ENCODE data around the gene KRT81.
A peak's percentile ranks its signal among the peaks of the same experiment; 100 is the strongest.
"Not testable (repeated sequence)": the region's sequence is repeated elsewhere in the genome, so short reads cannot be mapped to it uniquely, and the experiment has no call there.

The KRT81 gene

DNA sequence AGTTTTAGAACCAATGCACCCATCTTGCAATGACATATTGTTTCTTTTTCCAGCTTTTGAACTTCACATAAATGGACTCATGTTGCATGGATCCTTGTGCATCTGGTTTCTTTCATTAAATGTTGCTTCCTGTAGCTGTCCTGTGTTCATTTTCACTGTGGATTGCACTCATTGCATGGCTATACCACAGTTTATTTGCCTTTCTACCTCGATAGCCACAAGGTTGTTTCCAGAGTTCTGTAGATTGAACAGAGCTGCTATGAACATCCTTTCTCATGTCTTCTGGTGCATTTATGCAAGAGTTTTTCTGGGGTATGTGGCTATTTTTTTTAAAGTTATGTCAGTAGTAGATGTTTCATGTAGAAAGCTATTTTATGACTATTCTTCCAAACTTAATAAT is 3.5 kb upstream of the KRT81 start:
- DNase-seq = no peak

DNA sequence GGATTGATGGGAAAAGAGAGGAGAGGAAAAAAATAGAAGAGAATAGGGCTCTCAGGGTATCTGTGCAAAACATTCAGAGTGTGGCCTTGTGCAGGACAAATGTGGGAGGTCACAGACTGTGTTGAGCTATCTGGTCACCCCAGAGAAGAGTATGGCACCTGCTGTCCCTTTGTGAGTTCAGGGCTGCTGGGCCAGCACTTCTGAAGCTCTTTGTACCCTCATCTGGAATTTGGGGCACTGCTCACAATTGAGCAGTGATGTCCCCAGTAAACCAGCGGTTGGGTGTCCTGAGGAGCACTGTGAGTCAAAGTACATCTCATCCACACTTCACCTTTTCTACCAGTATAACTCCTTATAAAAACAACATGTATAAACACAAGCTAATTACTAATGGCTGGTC is 2.6 kb upstream of the KRT81 start:
- DNase-seq = no peak

DNA sequence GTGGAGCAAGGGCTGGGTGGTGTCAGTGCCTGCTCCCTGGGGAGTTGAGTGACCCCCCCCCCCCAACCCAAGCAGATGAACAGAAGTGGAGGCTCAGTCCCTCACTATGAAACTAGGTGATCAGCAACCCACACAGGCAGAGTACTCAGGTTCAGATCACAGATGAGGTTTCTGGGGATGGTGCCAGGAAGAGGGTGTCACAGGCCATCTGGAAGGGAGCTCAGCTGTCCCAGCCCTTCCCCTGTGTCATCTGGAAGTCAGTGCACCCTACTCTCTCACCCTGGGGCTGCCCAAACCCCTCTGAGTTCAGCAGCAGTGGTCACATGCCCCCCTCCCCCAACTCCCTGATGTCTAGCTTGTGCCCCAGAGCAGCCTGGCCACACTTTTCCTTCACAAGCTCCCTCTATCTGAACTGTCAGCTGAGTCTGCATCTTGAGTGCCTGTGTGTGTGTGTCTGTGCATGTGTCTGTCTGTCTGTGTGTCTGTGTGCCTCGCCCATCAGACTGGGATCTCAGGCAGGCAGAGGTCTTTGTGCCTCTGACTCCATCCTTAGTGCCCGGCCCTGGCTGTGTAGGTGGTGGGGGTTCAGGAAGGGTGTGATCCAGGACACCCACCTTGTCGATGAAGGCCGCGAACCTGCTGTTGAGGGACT is 725 bp downstream of the KRT81 start:
- not testable (repeated sequence) for DNase-seq

DNA sequence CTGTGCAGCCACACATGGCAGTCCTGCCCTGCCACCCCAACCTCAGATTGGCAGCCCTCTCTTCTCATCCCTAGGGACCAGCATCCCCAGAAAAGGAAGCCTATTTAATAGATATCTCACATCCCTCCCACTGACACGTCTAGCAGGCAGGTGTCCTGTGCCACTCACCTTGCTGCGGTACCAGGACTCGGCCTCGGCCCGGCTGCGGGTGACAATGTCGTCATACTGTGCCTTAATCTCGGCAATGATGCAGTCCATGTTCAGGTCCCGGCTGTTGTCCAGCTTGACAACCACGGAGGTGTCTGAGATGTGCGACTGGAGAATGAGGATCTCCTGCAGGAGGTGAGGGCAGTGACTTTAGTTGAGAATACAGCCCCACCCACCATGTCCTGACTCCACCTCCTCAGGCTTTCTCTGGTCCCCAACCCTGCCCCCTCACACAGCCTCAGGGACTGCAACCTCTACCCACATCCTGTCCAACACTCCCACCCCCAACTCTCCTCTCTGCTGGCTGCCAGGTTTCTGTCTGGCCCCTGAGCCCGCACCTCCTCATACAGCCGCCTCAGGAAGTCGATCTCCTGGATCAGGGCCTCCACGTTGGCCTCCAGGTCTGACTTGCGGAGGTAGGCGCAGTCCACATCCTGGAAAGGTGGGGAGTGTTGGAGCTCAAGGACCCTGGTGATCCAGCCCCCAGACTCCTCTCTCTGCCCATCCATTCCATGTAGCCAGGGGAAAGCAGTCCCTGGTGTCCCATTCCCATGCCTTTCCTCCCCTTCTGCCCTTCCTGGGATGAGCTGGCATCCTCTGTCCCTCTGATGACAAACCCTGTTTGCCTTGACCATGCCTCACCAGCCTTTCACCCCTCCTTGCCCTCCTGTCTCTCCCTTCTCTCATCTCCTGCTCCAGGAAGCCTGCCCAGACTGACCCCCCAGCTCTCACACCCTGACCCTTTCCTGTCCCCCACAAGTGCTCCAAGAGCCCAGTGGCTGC is 3.2 kb downstream of the KRT81 start:
- DNase-seq = not testable (repeated sequence)

DNA sequence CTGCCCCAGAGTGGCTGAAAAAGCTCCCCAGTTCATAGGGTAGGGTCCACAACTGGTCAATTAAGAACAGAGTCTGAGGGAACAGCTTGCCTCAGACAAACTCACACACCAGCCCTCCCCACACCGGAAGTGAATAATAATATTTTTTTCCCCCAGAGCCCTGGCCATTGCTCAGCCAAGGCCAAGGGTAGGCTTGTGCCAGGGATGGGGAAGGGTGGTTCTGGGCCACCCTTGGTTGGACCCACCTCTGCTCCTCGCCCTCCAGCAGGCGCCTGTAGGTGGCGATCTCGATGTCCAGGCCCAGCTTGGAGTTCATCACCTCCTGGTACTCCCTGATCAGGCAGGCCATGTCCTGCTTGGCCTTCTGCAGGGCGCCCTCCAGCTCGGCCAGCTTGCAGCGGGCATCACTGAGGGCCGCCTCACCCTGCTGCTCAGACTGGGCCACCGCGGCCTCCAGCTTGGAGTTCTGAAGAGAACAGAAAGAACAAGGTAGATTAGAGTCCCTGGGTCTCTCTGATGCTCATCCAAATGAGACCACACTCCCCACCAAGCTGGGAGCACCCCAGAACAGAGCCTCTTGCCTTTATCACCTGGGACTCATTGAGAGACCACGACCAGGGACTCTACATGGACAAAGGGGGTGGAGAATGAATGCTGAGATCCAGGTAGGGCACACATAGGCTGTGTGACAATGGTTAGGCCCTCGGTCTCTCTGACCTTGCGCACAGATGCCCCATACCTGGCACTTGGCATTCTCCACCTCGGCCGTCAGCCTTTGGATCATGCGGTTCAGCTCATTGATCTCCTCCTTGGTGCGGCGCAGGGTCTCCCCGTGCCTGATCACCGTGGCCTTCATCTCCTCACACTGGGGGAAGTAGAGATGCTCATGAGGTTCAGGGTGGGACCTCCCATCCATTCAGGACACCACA is 4.2 kb downstream of the KRT81 start:
- DNase-seq = not testable (repeated sequence)

DNA sequence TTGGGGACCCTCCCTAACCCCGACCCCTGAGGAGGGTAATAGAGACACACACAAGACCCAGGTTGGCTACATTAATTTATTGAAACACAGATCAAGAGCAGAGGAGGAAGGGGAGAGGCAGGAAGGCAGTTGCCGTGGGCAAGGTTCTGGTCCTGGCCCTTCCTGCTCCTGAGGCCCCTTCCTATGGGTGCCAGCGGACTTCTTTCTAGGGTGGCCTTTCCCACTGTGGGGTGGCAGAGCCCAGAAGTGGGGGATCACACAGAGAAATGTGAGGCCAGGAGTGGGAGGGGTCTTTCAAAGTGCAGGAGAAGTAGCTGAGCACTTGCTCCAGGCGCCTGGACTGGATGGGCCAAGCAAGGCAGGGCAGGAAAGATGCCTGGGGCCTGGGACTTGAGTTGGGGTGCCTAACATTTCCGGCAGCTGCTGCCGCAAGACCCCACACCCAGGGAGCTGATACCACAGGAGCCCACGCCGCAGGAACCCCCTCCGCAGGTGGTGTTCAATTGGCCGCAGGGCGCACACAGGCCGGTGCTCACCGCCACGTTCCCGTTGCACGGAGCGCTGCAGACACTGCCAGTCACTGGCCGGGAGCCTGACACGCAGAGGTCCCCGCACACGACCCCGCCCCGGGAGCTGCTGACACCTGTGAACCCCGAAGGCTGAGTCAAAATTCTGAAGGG is 5.3 kb downstream of the KRT81 start:
- DNase-seq = no peak

DNA sequence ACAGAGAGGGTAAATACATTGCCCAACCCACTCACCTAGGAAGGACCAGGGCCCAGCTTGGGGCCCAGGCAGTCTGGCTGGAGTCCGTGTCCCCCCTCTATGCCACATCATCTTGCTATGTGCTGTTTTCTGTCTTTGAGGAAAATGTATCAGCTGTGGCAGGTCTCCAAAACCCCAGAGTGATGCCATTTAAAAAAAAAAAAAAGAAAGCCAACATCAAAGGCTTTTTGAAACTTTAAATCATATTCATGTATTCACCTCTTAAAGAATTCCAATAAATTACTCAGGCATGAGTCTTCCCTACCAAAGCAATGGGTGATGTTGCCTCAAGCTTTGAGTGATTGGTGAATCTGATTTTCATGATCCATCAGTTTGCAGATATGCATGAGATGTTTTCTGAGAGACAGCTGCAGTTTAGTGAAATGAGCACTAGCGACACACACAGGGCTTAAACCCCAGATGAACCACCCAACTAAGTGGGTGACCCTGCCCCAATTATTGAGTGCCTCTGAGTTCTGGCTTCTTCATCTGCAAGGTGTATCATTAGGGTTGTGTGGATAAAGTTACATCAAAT is 6.1 kb downstream of the KRT81 start:
- DNase-seq = no peak

DNA sequence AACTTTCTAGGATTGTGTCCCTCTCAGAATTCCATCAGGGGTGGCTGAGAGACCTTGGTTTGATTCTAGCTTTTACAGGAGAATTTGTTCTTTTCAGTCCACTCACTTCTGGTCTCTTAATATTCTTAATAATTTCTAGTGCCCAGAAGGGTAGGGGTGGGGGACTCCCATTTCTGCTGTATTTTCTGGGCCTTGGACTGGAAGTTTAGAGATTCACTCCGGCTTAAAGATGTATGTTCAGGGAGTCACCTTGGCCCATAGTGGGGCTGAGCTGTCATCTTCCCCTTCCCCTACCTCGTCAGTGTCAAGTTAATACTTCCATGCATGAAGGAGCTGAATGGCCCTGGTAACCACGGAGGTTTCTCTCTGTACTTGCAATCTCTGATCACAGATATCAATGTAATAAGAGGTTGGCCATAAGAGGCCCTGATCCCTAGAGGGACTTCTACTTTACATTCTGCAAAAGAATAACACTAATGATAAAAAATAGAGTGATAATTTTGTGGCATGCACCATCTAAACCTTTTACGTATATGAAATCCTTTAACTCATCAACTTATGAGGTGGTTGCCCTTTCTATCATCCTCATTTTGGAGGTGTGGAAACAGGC is 6.7 kb downstream of the KRT81 start:
- DNase-seq = no peak

DNA sequence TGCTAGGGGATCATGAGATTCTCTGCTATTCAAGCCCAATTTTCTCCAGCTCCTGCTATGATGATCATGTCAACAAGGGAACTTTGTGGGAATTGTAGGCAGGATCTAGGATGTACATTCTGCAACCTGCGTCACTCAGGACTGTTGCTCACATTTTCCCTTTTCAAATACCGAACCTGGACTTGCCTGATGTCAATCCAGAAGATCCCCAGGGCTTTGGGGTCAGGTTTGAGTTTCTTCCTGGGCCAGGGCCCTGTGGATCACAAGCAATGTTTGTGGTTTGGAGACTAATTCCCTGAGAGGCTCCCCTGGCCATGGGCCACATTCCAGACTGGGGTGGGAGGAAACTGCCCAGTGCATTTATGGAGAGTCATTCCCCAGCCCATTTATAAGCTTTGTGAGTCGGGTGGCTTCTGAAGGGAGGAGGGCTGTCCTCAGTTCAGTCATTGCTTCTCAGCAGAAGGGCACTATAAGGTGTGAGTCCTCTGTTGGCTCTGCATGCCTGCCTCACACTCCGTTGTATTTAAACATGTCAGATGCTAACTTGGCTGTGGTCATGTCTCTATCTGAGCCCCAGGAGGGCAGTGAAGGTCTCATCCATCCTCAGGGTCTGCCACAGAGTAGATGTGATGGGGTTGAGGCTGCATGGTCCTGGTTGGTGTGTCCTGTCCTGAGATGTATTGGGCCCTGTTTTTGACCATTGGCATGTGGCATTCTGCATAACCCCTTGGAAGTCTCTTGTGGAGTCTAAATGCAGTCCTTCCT is 10.4 kb downstream of the KRT81 start:
- no peak for DNase-seq

DNA sequence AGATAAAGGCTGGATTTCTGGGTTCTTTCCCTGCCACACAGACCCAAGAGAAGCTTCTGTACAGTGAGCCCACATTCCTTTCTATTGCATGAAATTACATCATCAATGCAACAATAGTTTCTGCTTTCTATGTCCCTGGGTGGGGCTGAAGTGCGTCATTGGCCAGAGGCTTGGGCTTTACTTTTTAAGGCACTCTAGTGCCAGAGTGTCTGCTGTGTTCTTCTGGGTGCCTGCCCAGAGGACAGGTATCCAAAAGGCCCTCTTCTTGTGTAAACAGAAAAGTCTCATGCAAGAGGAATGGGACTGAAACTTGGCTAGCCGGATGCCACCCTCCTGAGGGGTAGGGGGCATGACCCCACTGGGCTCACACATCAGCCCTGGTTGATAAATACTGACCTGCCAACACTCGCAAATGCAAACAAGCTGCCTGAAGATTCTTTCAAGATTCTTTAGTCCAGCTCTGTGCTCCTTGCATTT is 11.0 kb downstream of the KRT81 start:
- DNase-seq = no peak

DNA sequence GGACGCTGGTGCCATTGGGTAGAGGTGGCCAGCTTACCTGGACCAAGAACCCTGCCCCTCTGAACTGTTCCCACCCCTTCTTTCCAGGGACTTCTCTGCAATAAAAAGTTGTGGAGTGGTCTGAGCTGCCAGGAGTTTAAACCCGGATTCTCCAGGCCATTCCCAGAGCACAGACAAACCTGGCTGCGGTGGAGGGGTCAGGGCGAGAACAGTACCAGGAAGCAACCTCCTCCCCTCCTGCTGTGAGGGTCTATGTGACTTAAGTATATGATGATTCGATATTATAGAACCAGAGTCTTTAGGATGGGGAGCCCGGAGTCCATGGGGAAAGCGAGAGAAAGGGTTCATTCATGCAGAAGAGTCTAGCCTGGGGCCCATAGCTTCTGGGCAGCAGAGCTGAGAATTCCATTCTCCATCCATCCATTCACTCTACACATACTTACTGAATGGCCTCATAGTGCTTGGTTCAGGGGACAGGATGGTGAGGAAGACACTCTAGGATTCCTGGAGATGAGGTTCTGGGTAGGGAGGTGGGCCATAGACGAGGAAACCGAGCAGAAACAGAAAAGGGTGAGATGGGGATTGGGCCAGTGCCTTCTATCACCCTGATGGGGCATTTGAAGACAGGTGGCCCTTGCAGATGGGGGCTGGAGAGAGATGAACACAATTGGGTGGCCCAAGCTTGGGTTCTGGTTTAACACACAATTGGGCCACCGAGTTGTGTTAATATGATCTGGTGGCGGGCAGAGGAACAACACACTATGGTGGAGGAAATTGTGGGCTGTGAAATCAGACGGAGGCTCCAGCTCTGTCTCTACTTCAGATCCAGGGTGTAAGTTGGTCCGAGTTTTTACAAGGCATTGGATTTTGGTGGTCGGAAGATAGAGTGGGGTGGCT is 11.7 kb downstream of the KRT81 start:
- DNase-seq = no peak

DNA sequence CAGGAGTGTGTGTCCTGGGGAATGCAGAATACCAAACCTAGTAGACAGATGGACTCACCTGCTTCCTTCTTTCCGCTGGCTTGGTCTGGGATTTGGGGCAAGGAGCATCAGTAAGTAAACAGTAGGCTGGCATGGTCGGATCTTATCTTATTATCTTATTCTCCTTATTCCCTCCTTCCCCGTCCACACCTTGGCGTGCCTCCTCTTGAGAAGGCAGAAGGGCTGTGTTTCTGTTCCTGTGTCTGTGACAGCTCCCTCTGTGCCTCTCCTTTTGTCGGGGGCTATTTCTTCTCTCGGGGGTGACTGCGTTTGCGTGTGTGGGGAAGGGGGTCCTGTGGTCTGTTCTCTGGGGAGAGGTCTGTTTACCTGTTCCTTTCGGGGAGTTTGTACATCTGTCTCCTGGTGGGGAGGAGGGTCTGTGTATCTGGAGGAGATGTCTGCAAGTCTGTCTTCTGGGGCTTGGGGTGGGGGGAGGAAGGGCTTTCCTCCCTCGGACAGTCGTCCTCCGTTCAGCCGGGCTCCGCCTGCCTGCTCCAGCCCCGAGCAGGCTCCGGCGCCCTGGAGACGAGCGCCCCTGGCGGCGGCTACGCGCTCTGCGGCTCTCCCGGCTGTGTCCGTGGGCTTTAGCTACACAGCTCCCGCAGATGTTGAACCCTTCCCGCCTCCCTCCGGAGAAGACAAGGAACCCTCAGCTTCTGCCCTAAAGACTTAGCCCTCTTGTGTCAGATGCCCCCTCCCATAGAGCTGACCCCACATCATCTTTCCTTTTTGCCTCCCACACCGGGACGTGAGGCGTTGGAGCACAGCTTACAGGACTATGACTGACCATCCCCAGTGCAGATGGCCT is 12.5 kb downstream of the KRT81 start:
- DNase-seq = peak; percentile 49

DNA sequence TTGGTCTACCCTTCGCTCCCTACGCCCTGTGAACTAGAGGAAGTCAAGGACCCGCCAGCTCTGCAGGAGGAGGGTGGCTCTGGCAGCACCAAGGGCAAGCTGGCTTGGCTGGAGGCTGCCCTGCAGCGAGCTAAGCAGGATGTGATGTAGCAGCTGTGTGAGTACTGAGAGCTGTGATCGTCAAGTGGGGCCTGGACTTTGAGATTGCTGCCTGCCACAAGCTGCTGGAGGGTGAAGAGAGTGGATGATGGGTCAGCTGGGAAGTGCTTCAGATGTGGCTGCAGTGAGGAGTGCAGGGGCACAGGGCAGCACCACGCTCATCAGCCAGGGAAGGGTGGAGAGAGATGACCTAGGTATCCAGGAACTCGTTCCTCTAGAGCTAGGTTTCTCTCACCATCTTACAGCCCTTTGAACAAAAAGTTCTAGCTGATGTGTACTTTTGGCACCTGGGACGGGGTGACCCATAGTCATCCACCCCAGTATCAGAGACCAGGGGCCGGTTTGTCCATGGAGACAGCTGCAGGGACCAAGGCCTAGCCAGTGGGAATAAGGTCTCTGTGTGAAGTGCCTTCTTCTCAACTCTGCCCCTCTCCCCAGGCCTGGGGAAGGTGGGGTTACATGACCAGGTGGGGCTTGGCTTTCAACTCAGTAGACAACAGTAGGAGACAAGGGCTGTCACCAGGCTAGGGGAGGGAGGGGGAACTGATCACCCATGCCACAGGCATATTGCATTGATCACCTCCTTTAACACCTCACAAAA is 13.7 kb downstream of the KRT81 start:
- DNase-seq = no peak

DNA sequence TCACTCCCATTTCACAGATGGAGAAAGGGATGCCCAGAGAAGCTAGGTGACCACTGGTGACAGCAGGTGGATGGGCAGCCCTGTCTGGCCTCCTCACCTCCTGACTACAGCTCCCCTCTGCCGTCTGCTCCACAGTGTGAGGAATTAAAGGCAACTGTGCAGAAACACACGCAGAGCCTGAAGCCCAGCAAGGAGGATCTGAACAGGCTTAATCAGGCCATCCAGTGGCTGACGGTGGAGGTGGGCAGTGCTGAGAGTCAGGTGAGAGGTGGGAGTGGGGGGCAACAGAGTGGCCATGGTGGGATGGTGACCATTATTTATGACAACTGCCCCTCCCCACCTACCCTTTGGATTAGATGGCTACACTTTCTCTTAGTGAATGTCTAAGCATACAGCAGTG is 15.6 kb downstream of the KRT81 start:
- DNase-seq = no peak

DNA sequence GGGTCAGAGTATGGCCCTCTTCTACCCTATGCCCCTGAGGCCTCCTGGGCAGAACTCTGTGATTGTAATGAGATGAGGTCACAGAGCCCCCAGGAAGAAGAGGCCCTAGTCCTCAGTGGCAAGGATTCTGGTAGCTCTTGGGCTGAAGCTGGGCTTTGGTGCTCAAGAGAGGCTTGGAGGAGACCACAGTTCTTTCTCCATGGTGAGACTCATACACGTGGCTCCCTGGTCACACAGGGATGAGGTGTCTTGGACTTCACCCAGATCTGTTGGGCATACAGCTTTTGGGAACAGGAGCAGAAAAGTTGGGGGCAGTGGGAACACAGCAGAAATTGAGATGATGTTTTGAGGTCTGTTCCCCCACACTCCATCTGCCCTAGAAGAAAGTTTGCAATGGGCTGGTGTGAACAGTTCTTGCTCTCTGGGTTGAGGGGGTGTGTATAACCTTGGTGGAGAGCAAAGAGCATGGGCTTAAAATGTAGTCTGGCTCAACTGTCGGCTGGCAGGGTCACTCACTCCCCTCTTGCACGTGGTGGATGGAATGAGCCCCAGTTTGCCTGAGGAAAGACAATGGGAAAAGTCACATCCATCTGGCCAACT is 16.7 kb downstream of the KRT81 start, which contains the start of gene KRT86:
Gene KRT86, plus strand, starts transcription at position 125 of the 600 bp plus-strand sequence. CDS start 27,272 bp downstream, outside the sequence.
- DNase-seq = no peak

DNA sequence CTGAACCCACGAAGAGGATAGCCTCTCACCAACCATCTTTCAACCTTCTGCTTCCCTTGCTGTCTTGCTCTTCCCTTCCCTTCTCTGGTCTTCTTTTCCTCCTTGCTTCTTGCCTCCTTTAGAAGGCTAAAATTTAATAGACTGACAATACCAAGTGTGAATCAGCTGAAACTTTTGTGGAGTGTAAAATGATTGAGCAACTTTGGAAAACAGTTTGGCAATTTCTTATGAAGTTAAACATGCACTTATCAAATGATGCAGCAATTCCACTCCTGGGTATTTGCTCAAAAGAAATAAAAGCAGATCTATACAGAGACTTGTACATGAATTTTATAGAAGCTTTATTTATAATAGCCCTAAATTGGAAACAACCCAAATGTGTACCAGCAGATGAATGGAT is 20.2 kb downstream of the KRT81 start:
- no peak for DNase-seq

DNA sequence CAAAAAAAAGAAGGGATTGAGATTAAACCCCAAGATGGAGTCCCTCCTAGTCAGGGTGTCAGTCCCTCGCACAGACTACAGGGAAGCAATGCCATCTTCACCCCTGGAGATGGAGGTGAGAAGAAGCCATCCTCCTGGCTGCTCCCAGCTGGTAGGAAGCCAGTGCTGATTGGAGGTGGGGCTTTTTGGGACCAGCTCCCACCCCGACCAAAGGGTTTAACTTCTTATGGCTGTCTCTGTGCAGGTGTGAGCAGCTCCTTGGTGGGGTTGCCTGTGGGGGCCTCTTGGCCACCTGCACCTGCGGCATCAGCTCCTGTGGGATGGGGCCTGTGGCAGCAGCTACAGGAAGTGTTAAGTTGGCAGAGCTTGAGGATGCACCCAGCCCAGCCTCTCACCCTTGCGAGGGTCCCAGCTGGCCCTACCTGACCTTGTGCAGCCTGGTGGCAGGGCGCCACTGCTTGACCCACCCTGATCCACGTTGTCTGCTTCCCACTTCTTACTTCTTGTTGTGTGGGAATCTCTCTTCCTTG is 20.7 kb downstream of the KRT81 start:
- DNase-seq = no peak
